ENCODE data around the gene NOSIP.
A peak's percentile ranks its signal among the peaks of the same experiment; 100 is the strongest.

NOSIP gene

DNA sequence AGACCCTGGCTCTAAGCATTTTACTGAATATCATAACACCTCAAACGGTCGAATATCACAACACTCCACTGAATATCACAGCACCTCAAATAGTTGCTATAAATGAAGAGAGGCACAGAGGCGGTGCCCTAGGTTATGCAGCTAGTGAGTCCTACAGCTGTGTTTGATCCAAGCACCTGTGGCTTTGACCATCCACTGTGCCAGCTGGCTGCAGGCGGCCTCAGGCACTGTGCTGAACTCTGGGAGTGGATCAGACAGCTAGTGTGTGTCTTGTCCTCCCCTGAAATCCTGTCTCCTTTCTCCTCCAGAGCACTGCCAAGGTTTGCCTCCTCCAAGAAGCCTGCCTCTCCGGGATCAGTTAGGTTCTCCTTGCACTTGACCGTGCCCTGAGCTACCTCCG, 7.3 kb downstream of the NOSIP start:
- H3K4me3 ChIP-seq (ENCODE audit: low read depth, low read length), result no peak overlapping the region

DNA sequence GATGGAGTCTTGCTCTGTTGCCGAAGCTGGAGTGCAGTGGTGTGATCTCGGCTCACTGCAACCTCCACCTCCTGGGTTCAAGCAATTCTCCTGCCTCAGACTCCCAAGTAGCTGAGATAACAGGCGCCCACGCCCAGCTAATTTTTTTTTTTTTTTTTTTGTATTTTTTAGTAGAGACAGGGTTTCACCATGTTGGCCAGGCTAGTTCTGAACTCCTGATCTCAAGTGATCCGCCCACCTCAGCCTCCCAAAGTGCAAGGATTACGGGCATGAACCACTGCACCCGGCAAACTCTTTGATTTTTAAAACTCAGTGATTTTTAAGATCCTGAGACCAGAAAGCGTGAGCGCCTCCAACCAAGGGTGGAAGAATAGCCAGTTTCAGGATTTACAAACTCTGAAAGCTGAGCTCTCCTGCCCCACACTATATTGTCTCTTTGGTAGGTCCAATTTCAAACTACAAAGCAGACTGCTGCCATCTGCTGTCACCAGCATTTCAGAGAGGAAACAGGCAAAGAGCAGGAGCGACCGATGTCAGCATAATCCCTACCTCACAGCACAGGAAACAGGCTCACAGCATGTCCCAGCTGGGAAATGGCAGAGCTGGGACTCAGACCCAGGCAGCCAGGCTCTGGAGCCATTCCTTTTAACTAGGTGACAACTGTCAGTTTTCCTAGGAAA, 9.2 kb downstream of the NOSIP start:
- no peak overlapping the region for H3K4me3 ChIP-seq (ENCODE audit: low read depth, low read length)

DNA sequence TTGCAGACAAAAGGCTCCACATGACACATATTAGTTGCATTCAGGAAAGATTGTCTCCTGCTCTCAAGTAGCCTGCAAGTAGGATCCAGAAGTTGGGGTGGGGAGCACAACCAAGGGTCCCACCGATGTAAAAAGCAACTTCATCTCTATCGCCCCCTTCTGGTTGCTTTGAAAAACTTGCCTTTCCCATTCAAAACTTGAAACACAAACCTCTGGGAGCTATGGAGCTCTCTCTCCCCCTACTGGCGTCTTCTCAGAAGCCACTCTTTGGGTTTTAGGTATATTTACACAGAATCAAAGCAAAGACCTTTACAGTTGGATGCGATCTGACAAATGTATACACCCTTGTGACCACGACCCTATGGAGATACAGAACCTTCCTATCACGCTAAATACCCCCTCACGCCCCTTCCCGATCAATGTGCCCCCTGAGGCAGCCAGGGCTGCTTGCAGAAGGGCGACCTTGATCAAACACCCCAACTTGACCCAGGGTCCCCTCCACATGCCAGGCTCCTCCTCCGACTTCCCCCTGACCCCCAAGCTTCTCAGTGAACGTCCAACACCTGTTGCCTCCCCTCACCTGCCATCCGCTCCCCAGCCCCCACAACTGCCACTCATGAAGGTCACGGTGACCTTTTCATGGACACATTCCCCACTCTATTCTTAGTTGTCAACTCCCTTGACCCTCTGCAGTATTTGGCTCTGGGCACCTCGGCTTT, 10.1 kb downstream of the NOSIP start:
- no peak overlapping the region for H3K4me3 ChIP-seq (ENCODE audit: low read depth, low read length)

GRCh38 chr19:49567861-49568441, 12.4 kb downstream of the NOSIP start:
- H3K4me3 ChIP-seq (ENCODE audit: low read depth, low read length), result no peak overlapping the region

- no peak overlapping the region for H3K4me3 ChIP-seq (ENCODE audit: low read depth, low read length)
These were observed 14.1 kb downstream of the NOSIP start for GRCh38 chr19:49566302-49566701.

DNA sequence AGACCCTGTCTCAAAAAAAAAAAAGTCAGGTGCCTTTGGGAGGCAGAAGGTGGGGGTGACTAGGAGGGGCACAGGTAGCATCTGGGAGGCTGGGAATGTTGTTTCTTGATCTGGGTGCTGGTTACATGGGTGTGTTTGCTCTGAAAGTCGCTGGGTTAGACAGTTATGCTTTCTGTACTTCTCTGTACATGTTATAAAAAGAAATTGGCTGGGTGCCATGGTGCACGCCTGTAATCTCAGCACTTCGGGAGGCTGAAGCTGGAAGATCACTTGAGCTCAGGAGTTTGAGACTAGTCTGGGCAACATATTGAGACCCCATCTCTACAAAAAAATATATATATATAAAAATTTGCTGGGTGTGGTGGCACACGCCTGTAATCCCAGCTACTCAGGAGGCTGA, 15.1 kb downstream of the NOSIP start:
- no peak overlapping the region for H3K4me3 ChIP-seq (ENCODE audit: low read depth, low read length)

DNA sequence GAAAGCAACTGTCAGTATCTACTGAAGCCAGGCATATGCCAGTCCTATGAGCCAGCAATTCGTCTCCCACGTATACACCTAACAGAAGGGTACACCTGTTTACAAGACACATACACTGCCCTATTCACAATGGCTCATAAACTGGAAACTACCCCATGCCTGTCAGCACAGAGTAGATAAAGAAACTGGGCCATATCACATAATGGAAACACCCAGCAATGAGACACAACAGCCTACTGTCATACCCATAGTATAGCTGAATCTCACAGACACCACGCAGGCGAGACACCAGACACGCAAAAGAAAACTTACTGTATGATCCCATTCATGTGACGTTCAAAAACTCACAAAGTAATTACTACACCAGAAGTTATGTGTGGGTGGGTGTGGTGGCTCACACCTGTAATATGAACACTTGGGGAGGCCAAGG, 15.7 kb downstream of the NOSIP start:
- no peak overlapping the region for H3K4me3 ChIP-seq (ENCODE audit: low read depth, low read length)

DNA sequence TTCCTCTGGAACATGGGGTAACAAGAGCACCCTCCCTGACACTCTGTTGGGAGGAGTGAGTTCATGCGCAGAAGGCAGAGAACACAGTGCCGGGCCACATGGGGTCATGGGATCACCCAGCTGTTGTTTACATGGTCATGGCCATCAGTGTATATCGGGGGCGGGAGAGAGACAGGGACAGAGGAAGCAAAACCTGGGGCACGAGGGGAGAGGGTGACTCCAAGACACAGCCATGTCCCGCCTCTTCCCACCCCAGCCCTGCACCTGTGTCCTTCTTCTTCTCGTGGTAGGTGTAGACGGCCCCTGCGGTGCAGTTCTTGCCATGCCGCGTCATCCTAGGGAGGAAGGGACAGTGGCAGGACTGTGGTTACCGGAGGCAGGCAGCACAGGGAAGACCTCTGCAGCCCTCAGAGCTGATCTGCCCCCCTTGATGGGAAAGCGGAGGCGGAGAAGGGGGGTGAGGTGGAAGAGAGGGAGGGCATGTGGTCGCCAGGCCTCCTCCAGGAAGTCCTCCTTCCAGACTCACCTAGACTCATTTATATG, 19.9 kb downstream of the NOSIP start:
- H3K4me3 ChIP-seq (ENCODE audit: low read depth, low read length), result no peak overlapping the region

GRCh38 chr19:49559928-49560327, 20.4 kb downstream of the NOSIP start:
- H3K4me3 ChIP-seq (ENCODE audit: low read depth, low read length), result no peak overlapping the region

DNA sequence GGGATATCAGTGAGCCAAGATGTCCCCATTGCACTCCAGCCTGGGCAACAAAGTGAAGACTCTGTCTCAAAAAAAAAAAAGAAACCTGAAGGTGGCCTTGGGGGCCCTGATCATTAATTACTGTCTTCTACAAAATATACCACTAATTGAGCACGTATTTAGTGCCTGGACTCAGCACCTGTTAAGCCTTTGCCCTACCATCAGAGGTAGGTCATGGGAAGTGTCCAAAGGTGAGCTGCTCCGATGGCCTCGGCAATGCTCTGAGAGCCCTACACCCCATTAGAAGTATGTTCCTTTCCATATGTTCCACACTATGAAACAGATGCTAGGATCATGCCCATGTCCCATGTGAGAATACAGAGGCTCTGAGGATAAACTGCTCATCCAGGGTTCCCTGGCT, 20.9 kb downstream of the NOSIP start:
- no peak overlapping the region for H3K4me3 ChIP-seq (ENCODE audit: low read depth, low read length)

- no peak overlapping the region for H3K4me3 ChIP-seq (ENCODE audit: low read depth, low read length)
These were observed 21.8 kb downstream of the NOSIP start for GRCh38 chr19:49558591-49558990.

DNA sequence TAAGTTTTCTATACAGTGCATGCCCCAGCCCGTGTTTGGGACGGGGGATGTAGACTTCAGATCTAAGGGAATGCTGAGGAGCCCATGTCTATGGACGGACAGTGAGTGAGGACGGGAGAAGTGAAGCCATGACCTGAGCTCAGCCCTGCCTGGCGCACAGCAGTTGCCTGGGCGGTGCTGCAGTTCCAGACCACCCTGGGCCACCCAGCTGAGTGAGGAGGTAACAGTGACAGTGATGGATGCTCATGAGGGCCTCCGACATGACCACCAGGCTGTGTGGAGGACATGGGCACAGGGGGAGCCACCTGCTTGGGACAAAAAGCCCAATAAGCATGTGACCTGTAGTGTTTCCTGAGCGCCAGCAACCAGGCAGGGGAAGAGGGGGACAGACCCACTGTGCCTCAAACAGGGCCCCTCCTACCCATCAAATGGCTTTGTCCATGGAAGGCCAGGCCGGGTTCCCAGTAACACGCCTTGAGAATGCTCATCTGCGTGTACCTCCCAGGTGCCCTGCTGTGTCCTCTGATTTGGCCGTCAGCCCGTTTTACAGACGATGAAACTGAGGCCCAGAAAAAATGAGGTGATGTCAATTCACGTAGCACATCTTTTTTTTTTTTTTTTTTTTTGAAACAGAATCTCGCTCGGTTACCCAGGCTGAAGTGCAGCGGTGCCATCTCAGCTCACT, 22.6 kb downstream of the NOSIP start:
- no peak overlapping the region for H3K4me3 ChIP-seq (ENCODE audit: low read depth, low read length)

GRCh38 chr19:49556412-49557398, 23.7 kb downstream of the NOSIP start:
- peak overlapping the region; percentile 46 for H3K4me3 ChIP-seq (ENCODE audit: low read depth, low read length)

DNA sequence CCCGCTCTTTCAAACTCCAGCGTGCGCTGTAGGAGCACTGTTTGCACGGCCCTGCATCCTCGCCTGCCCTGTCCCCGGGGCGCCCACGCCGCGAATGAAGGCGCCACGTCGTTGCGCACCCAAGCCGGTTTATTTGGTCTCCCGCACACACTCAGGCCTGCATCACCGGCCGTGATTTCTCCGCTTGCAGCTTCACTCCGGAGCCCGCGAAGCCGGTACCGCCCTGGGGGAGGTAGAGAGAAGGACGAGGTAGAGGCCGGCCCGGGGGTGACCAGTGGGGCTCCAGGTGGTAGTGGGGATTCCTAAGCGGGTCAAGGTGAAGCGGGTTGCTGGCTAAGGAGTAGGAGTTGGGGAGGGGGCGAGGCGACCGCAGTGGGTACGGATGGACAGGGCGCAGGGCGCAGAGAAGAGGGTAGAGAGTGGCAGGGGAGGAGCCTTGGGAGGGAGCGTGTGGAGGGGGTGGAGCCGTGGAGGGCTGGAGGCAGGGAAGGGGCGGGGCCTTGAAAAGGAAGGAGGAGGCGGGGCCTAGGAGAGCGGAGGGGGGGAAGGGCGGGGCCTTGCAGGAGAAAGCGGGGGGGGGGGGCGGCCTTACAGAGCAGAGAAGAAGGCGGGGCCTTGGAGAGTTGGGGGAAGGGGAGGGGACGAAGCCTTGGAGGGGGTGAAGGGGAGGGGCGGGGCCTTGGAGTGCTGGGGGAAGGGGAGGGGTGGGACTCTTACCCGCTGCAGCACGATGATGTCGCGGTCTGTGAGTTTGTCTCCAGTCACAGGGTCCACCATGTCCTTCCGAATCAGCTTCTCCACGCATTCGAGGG, 24.6 kb downstream of the NOSIP start:
- H3K4me3 ChIP-seq (ENCODE audit: low read depth, low read length), result peak overlapping the region; percentile 46

DNA sequence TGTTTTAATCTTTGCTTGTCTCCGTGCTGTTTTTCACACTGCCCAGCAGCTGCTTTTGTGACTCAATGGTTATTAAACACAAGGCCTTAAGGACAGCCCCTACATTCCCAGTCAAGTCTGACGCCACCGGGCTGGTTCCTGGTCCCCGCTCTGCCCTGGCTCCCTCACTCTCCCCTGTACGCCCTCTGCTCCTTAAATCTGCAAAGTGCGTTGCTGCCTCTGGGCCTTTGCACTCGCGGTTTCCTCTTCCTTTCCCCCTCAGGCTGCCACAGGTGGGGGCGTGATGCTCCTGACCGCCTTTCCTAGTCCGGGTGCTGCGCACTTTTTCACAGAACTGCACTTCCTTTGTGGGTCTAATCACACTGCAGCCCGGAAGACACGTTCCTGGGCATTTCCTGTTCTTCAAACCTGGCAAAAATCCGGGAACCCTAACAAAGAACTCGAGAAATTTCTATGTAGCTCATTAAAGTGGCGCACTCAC, 25.6 kb downstream of the NOSIP start:
- no peak overlapping the region for H3K4me3 ChIP-seq (ENCODE audit: low read depth, low read length)

DNA sequence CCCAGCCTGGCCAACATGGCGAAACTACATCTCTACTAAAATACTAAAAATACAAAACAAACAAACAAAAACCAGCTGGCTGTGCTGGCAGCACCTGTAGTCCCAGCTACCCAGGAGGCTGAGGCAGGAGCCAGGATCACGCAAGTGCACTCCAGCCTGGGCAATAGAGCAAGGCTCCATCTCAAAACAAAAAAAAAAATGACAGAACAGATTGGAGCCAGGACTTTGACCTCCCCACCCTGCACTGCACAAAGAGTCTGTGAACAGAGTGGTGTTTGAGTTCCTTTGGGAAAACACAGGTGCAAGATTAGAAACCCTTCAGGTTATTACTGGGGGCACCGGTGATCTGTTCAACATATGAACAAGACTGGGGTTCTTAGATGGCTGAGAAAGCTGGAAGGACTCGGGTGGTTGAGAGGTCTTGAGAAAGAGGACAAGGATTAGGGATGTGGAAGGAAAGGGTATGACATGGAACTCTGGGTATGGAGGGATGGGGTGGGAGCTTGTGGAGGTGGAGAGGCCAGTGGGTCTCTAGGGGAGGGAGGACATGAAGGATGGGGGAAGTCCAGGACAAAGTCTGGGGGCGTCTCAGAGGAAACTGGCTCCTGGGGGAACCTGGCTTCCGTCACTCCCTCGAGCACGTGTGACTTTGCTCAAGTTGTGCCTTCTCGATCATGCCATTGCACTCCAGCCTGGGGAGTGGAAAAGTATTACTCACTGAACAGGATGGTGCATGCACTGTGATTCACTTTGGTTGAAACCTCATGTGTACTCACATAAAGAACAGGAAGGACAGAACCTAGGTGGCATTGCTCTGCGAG, 26.7 kb downstream of the NOSIP start:
- H3K4me3 ChIP-seq (ENCODE audit: low read depth, low read length), result no peak overlapping the region

DNA sequence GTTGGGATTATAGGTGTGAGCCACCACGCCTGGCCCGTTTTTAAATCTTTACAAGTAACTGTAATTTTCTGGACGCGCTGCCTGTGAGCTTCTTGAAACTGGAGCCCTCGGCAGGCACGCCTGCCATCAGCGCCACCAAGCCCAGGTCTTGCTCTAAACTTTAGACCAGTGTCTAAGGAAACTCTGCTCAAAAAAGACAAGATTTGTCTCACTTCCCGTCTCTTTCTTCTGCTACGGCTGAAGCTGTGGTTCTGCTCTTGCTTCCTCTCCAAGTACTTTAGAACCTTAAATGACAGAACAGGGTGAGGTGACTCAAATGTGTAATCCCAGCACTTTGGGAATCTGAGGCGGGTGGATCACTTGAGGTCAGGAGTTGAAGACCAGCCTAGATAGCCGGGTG, 27.6 kb downstream of the NOSIP start:
- no peak overlapping the region for H3K4me3 ChIP-seq (ENCODE audit: low read depth, low read length)

GRCh38 chr19:49551531-49551930, 28.8 kb downstream of the NOSIP start:
- no peak overlapping the region for H3K4me3 ChIP-seq (ENCODE audit: low read depth, low read length)

Measured in iPS-11a (cell line).